ENCODE data around the gene OPA3. TPM values are rescaled to one million over a fixed set of nuclear protein-coding genes. Genes with fewer than 3 reads are reported as not detected.

OPA3 gene
- total RNA-seq, result 4.4 TPM

DNA sequence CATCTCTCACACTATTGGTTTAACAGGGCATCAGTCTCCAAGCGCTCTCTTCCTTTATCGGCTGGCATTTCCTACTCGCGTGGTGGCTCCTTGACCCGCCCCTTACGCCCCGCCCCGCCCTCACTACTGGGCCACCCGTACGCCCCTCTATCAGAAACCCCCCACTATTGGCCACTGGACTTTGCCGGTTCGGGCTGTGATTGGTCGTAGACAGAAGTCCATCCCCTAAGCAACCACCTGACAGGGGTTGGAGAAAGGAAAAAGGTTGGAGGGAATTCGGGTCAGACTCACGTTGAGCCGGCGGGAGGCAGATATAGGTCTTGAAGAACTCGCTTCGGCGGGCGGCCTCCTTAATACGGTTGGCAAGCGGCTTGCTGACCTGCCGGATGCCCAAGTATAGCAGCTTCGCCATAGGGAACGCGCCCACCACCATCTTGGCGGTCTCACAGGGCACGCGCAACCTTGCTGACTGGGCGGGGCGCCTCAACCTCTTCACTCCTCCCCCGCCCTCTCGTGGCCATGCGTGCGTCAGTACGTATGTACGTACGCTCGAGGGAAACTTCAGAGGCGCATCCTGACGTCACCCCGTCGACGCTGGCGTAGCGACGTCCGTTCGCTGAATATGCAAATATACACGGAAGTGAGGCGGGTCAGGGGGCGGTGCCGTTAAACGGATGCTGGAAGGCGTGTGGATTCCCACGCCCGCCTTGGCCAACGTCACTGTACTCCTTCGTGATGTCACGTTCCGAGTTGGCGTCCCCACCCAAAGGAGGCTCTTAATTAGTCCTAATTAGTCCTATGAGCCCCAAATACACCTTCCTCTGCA is at the start of gene OPA3:
OPA3 (minus strand) TSS at position 471 of the 826 bp plus-strand sequence; CDS start at position 433, 38 bp downstream.

DNA sequence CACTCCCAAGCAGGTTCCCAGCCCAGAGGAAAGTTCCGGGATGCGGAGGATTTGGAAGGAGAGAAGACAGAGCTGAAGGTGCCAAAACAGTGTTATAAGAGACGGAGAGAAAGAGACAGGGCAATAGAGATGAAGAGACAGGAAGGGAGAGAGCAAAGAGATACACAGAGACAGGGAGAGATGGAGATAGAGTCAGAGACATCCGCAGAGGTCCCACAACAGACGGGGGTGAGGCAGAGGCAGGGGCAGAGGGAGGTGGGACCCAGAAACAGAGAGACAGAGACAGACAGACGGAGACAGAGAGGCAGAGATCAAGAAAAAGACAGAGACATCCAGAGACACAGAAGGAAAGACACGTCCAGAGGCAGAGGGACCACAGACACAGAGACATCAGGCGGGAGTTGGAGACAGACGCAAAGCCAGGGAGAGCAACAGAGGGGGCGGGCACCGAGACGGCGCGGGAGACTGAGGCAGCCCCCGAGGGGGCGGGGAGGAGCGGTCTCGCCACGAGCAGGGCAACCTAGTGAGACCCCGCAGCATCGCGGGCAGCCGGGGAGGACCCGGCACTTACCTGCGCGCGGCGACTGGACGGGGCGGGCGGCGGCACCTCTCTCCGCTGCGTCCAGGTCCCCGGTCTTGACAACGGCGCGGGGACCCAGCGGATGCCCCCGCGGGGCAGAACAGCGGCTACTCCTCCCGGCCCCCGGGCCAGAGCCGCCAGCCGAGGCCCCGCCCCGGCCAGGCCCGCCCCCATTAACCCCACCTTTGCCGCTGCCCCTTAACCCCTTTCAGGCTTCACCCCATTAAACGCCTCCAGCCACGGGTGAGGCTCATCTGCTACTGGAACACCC is 17.1 kb upstream of the OPA3 start, which contains the start of gene GPR4:
GPR4 (minus strand) TSS at position 689 of the 851 bp plus-strand sequence. CDS start 10,346 bp downstream, outside the sequence.

DNA sequence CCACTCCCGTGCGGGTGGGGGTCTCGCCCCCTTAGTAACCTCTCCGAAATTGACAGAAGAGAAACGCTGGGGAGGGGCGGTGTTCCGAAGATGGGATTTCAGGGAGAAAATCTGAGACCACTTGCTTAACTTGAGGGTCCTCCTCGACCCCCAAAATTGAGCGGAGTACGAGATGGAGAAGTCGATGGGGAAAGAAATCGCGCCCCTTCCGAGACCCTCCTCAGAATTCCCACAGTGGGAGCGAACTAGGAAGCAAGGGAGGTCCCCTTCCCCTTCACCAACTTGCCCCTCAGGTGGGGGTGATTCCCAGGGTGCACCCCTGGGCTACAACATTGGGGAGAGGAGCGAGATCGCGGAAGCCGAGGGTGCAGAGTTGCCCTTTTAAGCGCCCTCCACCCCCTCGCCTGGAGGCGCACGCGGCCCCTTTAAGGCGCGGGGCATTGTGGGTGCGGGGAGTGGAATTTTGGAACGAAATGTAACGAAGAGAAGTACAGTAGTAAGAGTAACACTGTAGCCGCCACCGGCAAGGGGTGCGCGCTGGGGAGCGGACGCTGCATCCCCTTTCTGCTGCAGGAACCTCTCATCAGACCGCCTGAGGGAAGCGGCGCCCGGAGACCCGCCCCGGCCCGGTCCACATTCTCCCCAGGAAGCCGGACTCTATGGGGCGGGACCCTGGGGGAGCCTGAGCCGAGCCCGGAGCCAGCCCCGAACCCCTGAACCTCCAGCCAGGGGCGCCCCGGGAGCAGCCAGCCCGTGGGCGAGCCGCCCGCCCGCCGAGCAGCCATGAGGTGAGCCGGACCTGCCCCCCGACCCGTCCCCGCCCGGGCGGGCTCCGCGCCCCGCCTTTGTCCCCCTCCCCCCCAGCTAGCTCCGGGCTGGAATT is 77.4 kb downstream of the OPA3 start, which contains the start of gene VASP:
VASP (plus strand) TSS at position 491 of the 883 bp plus-strand sequence; CDS start at position 784, 293 bp downstream.

GRCh38 chr19:45498411-45499195 is 86.0 kb downstream of the OPA3 start, which contains the start of gene PPM1N:
PPM1N (plus strand) TSS chr19:45498443; CDS start chr19:45498473, 30 bp downstream.

Other genes starting within 250 kb of the OPA3 start
- 1.8 TPM for gene KLC3, start 244.1 kb downstream of the OPA3 start, total RNA-seq
- 19.9 TPM for gene ERCC2, start 214.2 kb downstream of the OPA3 start, total RNA-seq
- gene PPP1R13L, start 179.7 kb downstream of the OPA3 start, total RNA-seq, result 6.9 TPM
- 5.7 TPM for gene POLR1G, start 178.2 kb downstream of the OPA3 start, total RNA-seq
- 74.1 TPM for gene ERCC1, start 160.9 kb downstream of the OPA3 start, total RNA-seq
- 11.5 TPM for gene FOSB, start 116.8 kb downstream of the OPA3 start, total RNA-seq
- gene RTN2, start 87.8 kb downstream of the OPA3 start, total RNA-seq, result 29.7 TPM
- 2.1 TPM for gene PPM1N, start 86.4 kb downstream of the OPA3 start, total RNA-seq
- 35.2 TPM for gene VASP, start 77.3 kb downstream of the OPA3 start, total RNA-seq
- 0.71 TPM for gene GPR4, start 17.4 kb upstream of the OPA3 start, total RNA-seq
- gene EML2, start 54.6 kb upstream of the OPA3 start, total RNA-seq, result 17.7 TPM
- gene GIPR, start 83.4 kb upstream of the OPA3 start, total RNA-seq, result 0.11 TPM
- 71.1 TPM for gene SNRPD2, start 107.2 kb upstream of the OPA3 start, total RNA-seq
- gene QPCTL, start 107.9 kb upstream of the OPA3 start, total RNA-seq, result 8.2 TPM
- 12.4 TPM for gene FBXO46, start 146.1 kb upstream of the OPA3 start, total RNA-seq
- not detected for gene MEIOSIN, start 148.6 kb upstream of the OPA3 start, total RNA-seq
- gene SIX5, start 184.4 kb upstream of the OPA3 start, total RNA-seq, result 14.7 TPM
- gene DMPK, start 197.7 kb upstream of the OPA3 start, total RNA-seq, result 61.5 TPM
- 49.6 TPM for gene DMWD, start 208.0 kb upstream of the OPA3 start, total RNA-seq
- gene RSPH6A, start 230.5 kb upstream of the OPA3 start, total RNA-seq, result 0.22 TPM

Data from camera-type eye (tissue), 1 donor.